GM08714 (cell line): Measurements from ENCODE around the gene SRSF9.
"Not testable (repeated sequence)": the region's sequence is repeated elsewhere in the genome, so short reads cannot be mapped to it uniquely, and the experiment has no call there.

ENCODE experiments used
- H3K4me3 ChIP-seq: fragments of 200-500 bp; sonication (Bioruptor generic); 2 replicates; pipeline ENCODE4 v1.5.1; 2014; ENCODE audit warnings: mild to moderate bottlenecking, low read length, inconsistent platforms
- ZNF274 ChIP-seq: IDR thresholded peaks from 2 replicates; pipeline ENCODE4 v1.6.1; 2012; ENCODE audit warnings: mild to moderate bottlenecking, low read depth, low read length

The SRSF9 gene

GRCh38 chr12:120469450-120470149 lies at the start of gene SRSF9:
Gene SRSF9, minus strand, starts transcription at chr12:120469748. Its CDS starts 139 bp downstream, at chr12:120469609.
- TF ChIP-seq ZNF274: no peak
- H3K4me3 ChIP-seq: peak within 1 kb of the TSS; percentile 77

- H3K4me3 ChIP-seq: not testable (repeated sequence)
Observed at GRCh38 chr12:120519324-120519723, 49.8 kb upstream of the SRSF9 start.

- no peak overlapping the region for H3K4me3 ChIP-seq
- TF ChIP-seq ZNF274: no peak
Observed at GRCh38 chr12:120515496-120515895, 45.9 kb upstream of the SRSF9 start.

DNA sequence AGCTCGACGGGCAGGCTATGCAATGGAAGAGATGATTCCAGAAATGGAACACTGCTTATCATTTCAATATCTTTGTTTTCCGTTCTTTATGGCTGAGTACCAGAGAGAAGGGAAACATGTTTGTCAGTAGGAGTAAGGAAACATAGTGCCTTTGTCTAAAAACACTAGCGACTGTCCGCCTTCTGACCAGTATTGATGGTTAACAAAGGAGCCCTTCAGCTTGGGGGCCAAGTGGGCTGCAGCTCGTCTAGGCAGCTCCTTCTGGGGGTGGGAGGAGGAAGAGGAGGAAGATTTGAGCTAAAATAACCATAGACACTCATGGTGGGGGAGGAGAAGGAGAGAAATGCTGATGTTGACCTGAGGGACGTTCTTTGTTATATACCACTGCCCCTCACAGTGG lies 44.5 kb upstream of the SRSF9 start:
- no peak overlapping the region for H3K4me3 ChIP-seq
- no peak for TF ChIP-seq ZNF274

- no peak overlapping the region for H3K4me3 ChIP-seq
- TF ChIP-seq ZNF274: no peak
Observed at GRCh38 chr12:120508537-120508936, 39.0 kb upstream of the SRSF9 start.

- H3K4me3 ChIP-seq: no peak overlapping the region
Observed at GRCh38 chr12:120504587-120504986, 35.0 kb upstream of the SRSF9 start.

GRCh38 chr12:120500581-120500980 lies 31.0 kb upstream of the SRSF9 start:
- TF ChIP-seq ZNF274: no peak
- no peak overlapping the region for H3K4me3 ChIP-seq

More at GRCh38 chr12:120504587-120504986, 35.0 kb upstream of the SRSF9 start:
- TF ChIP-seq ZNF274: no peak

DNA sequence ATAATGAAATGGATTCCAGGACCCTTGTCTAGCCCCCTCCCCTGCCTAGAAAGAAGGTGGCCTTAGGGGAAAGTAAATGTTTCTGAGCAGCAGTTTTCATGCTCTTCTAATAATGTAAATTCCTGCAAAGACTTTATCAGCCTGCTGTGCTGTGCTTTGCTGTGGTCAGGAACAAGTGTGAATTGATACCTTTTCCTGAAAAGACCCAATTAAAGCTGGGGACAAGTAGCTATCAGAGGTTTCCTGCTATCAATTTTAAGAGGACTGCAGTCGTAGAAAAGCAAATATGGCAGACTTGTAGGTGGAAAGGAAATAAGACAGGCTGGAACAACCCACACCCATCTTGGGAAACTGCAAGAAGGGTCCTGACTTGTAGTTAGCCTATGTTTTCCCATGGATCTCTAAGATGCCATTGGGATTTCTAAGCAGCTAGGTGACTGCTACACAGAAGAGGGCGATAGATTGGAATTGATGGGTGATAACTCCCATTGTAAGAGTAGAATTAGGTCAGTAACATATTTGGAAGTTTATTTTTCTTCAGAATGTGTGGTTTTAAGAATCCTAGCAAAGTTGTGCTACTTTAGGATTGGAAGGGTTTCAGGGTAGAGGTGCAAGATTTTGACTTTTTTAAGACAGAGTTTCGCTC lies 29.4 kb upstream of the SRSF9 start:
- no peak for TF ChIP-seq ZNF274
- no peak overlapping the region for H3K4me3 ChIP-seq

GRCh38 chr12:120497524-120498150 lies 28.1 kb upstream of the SRSF9 start:
- H3K4me3 ChIP-seq: peak overlapping the region; percentile 94
- TF ChIP-seq ZNF274: no peak

DNA sequence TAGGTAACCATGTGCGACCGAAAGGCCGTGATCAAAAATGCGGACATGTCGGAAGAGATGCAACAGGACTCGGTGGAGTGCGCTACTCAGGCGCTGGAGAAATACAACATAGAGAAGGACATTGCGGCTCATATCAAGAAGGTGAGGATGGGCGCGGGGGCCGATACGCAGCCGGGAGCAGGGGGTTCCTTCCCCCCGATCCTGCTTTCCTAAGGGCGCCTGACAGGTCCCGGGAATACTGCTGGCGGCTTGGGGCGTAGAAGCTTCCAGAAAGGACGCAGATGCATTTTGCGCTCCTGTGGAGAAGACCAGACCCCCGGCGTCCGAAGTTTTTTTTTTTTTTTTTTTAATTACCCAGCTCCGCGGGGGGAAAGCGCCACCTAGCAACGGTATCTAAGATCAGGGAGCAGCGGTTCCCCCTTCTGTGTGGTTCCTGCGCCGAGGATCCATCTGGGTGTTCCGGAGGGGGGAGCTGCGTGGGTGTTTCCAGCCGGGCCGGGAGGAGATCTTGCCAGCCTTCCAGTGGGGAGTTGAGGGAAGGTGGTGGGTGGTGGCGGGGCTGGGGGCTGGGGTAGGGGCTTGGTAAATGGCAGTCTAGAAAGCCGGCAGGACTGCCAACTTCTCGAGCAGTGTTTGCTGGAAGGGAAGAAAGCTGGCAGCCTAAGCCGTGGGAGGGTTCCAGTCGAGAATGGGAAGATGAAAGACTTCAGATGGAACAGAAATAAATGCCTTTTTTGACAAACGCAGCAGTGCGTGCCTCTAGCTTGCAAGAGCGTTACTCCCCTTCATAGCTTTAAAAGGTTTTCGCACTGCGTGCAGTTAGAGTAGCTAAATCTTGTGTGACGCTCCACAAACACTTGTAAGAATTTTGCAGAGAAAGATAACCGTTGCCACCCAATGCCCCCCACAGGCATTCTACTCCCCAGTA lies 27.1 kb upstream of the SRSF9 start:
- H3K4me3 ChIP-seq: peak overlapping the region; percentile 94
- TF ChIP-seq ZNF274: no peak

DNA sequence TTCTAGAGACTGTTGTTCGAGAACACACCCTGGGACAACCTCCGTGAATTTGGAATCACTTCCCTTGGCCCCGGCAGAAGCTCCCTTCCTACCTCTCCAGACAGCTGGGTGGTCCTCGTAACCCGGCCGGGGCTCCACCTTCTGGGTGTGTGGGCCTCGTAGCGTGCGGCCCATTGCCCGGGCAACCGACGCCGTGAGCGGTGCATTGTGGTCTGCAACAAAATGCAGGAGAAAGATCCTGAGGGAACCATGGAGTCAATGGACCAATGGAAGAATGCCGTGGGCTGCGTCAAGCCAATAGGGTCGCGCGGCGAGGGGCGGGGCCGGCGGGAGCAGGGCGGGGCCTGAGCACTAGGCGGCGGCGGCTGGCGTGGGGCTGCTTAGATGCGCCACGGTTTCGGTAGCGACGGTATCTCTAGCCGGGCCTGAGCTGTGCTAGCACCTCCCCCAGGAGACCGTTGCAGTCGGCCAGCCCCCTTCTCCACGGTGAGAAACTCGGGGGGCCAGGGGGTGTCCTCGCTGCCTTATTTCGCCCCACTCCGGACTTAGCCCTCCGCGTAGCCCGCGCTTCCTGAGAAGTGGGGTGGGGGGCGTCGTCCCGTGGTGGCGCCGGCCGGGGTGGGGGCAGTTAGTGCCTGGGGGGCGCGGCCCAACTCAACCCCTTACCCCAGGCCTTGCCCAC lies 26.3 kb upstream of the SRSF9 start, which contains the start of gene DYNLL1:
Gene DYNLL1, plus strand, starts transcription at position 383 of the 682 bp plus-strand sequence. CDS start 309 bp downstream, outside the sequence.
- TF ChIP-seq ZNF274: no peak
- H3K4me3 ChIP-seq: peak within 1 kb of the TSS; percentile 94

GRCh38 chr12:120495186-120495730 lies 25.7 kb upstream of the SRSF9 start:
- no peak for TF ChIP-seq ZNF274
- peak overlapping the region; percentile 68 for H3K4me3 ChIP-seq

DNA sequence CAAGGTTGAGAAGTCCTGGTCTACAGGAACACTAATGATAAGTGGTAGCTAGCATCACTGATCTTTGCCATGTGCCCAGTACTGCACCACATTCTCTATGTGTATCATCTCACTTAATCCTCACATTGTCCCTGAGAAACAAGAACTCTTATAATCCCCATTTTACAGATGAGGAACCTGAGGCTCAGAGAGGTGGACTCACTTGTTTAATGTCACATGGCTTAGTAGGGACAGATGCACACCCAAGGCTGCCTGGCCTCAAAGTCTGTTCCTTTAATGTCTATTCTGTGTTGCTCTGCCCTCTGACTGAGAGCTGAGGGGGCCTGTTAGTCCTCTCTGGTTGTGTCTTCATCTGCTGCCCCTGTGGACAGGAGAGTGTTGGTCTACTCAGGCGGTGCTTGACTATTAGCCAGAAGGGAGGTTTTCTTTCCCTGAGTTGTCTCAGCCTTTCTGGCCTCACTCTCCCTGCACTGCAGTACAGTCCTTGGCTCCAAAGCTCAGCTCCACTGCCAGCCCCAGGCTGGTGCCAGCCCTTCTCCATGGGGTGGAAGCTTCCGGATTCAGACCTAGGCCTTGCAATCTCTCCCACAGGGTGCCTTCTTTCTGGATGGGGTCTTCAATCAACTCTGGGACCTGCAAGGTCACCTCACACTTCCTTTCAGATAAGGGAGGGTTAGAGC lies 21.4 kb upstream of the SRSF9 start:
- TF ChIP-seq ZNF274: no peak
- H3K4me3 ChIP-seq: no peak overlapping the region

- no peak for TF ChIP-seq ZNF274
- no peak overlapping the region for H3K4me3 ChIP-seq
Observed at GRCh38 chr12:120490325-120490724, 20.8 kb upstream of the SRSF9 start.
